Activated T-cell treated with anti-CD3 and anti-CD28 coated beads, Interleukin-2, amount 50 U/mL, for 24 hours (primary cell): Measurements from ENCODE around the gene GLI3.

Experiments used
- DNase-seq: peaks from one replicate; pipeline ENCODE4 v3.0.0-alpha.2; 2020
- H3K27ac Mint-ChIP-seq: 2 replicates; pipeline ENCODE4 v1.8.0; 2020; ENCODE audit warnings: mild to moderate bottlenecking, mixed read lengths
- H3K27me3 Mint-ChIP-seq: 2 replicates; pipeline ENCODE4 v1.8.0; 2020; ENCODE audit warnings: mixed read lengths
- H3K36me3 Mint-ChIP-seq: 2 replicates; pipeline ENCODE4 v1.8.0; 2020; ENCODE audit warnings: low read depth, mixed read lengths
- H3K4me1 Mint-ChIP-seq: 2 replicates; pipeline ENCODE4 v1.8.0; 2020; ENCODE audit warnings: low read depth, mixed read lengths
- H3K4me3 Mint-ChIP-seq: 2 replicates; pipeline ENCODE4 v1.8.0; 2020; ENCODE audit warnings: mild to moderate bottlenecking, moderate library complexity, mixed read lengths
- H3K9me3 Mint-ChIP-seq: 2 replicates; pipeline ENCODE4 v1.8.0; 2020; ENCODE audit warnings: mixed read lengths

Gene GLI3

GRCh38 chr7:41996381-41997035 is 240.5 kb downstream of the GLI3 start:
- Mint-ChIP-seq H3K27me3 (peaks cover 24% of the 10 kb centered on the region), H3K27ac (no peak overlapping the region)

GRCh38 chr7:41995632-41996271 is 241.3 kb downstream of the GLI3 start:
- no peak overlapping the region for H3K27ac Mint-ChIP-seq
- peaks cover 24% of the 10 kb centered on the region for H3K27me3 Mint-ChIP-seq

More at GRCh38 chr7:41996381-41997035, 240.5 kb downstream of the GLI3 start:
- Mint-ChIP-seq H3K4me1 (no peaks in the 10 kb centered on the region), H3K9me3 (no peaks in the 10 kb centered on the region), H3K36me3 (no peaks in the 10 kb centered on the region), H3K4me3 (no peak overlapping the region)
- no peak for DNase-seq

GRCh38 chr7:41994746-41995110 is 242.3 kb downstream of the GLI3 start:
- peaks cover 21% of the 10 kb centered on the region for H3K27me3 Mint-ChIP-seq
- no peak for DNase-seq
- H3K4me3 Mint-ChIP-seq, result no peak overlapping the region
- H3K36me3 Mint-ChIP-seq, result no peaks in the 10 kb centered on the region
- no peaks in the 10 kb centered on the region for H3K9me3 Mint-ChIP-seq
- H3K4me1 Mint-ChIP-seq, result no peaks in the 10 kb centered on the region
- no peak overlapping the region for H3K27ac Mint-ChIP-seq

More at GRCh38 chr7:41995632-41996271, 241.3 kb downstream of the GLI3 start:
- Mint-ChIP-seq H3K36me3 (no peaks in the 10 kb centered on the region), H3K9me3 (no peaks in the 10 kb centered on the region), H3K4me1 (no peaks in the 10 kb centered on the region), H3K4me3 (no peak overlapping the region)
- DNase-seq, result no peak

- Mint-ChIP-seq H3K27me3 (peaks cover 15% of the 10 kb centered on the region), H3K4me3 (no peak overlapping the region), H3K9me3 (no peaks in the 10 kb centered on the region), H3K36me3 (no peaks in the 10 kb centered on the region), H3K27ac (no peak overlapping the region), H3K4me1 (no peaks in the 10 kb centered on the region)
- DNase-seq, result no peak
These were observed 242.8 kb downstream of the GLI3 start for GRCh38 chr7:41994036-41994745.

- Mint-ChIP-seq H3K27ac (no peak overlapping the region), H3K27me3 (peaks cover 6% of the 10 kb centered on the region), H3K4me3 (no peak overlapping the region), H3K36me3 (no peaks in the 10 kb centered on the region), H3K4me1 (no peaks in the 10 kb centered on the region), H3K9me3 (no peaks in the 10 kb centered on the region)
- no peak for DNase-seq
These were observed 243.8 kb downstream of the GLI3 start for GRCh38 chr7:41992881-41993867.

- Mint-ChIP-seq H3K4me3 (no peak overlapping the region), H3K27ac (no peak overlapping the region), H3K27me3 (peaks cover 11% of the 10 kb centered on the region), H3K36me3 (no peaks in the 10 kb centered on the region), H3K4me1 (no peaks in the 10 kb centered on the region), H3K9me3 (no peaks in the 10 kb centered on the region)
- no peak for DNase-seq
These were observed 252.1 kb downstream of the GLI3 start for GRCh38 chr7:41984888-41985287.

GRCh38 chr7:41981046-41982040 is 255.7 kb downstream of the GLI3 start:
- DNase-seq, result no peak
- Mint-ChIP-seq H3K27ac (no peak overlapping the region), H3K9me3 (no peaks in the 10 kb centered on the region), H3K4me3 (no peak overlapping the region), H3K36me3 (no peaks in the 10 kb centered on the region), H3K4me1 (no peaks in the 10 kb centered on the region), H3K27me3 (peaks cover 16% of the 10 kb centered on the region)

GRCh38 chr7:41979834-41980307 is 257.1 kb downstream of the GLI3 start:
- Mint-ChIP-seq H3K27ac (no peak overlapping the region), H3K4me1 (no peaks in the 10 kb centered on the region), H3K27me3 (peaks cover 13% of the 10 kb centered on the region), H3K36me3 (no peaks in the 10 kb centered on the region), H3K4me3 (no peak overlapping the region), H3K9me3 (no peaks in the 10 kb centered on the region)
- no peak for DNase-seq

GRCh38 chr7:41978858-41979257 is 258.2 kb downstream of the GLI3 start:
- Mint-ChIP-seq H3K9me3 (no peaks in the 10 kb centered on the region), H3K4me3 (no peak overlapping the region), H3K27me3 (peaks cover 13% of the 10 kb centered on the region), H3K4me1 (no peaks in the 10 kb centered on the region), H3K27ac (no peak overlapping the region), H3K36me3 (no peaks in the 10 kb centered on the region)
- DNase-seq, result no peak

- H3K27me3 Mint-ChIP-seq, result peaks cover 13% of the 10 kb centered on the region
- no peaks in the 10 kb centered on the region for H3K36me3 Mint-ChIP-seq
- H3K4me3 Mint-ChIP-seq, result no peak overlapping the region
- no peak overlapping the region for H3K27ac Mint-ChIP-seq
- no peak for DNase-seq
- H3K9me3 Mint-ChIP-seq, result no peaks in the 10 kb centered on the region
- H3K4me1 Mint-ChIP-seq, result no peaks in the 10 kb centered on the region
These were observed 259.3 kb downstream of the GLI3 start for GRCh38 chr7:41977661-41978060.

GRCh38 chr7:41977151-41977651 is 259.8 kb downstream of the GLI3 start:
- Mint-ChIP-seq H3K36me3 (no peaks in the 10 kb centered on the region), H3K27me3 (peaks cover 13% of the 10 kb centered on the region), H3K9me3 (no peaks in the 10 kb centered on the region), H3K27ac (no peak overlapping the region), H3K4me1 (no peaks in the 10 kb centered on the region), H3K4me3 (no peak overlapping the region)
- DNase-seq, result no peak

GRCh38 chr7:41976411-41976810 is 260.6 kb downstream of the GLI3 start:
- peaks cover 10% of the 10 kb centered on the region for H3K27me3 Mint-ChIP-seq
- DNase-seq, result no peak
- H3K9me3 Mint-ChIP-seq, result no peaks in the 10 kb centered on the region
- no peaks in the 10 kb centered on the region for H3K4me1 Mint-ChIP-seq
- no peak overlapping the region for H3K27ac Mint-ChIP-seq
- H3K36me3 Mint-ChIP-seq, result no peaks in the 10 kb centered on the region
- no peak overlapping the region for H3K4me3 Mint-ChIP-seq

- Mint-ChIP-seq H3K9me3 (no peaks in the 10 kb centered on the region), H3K36me3 (no peaks in the 10 kb centered on the region), H3K27me3 (peaks cover 6% of the 10 kb centered on the region), H3K27ac (no peak overlapping the region), H3K4me3 (no peak overlapping the region), H3K4me1 (no peaks in the 10 kb centered on the region)
- no peak for DNase-seq
These were observed 261.2 kb downstream of the GLI3 start for GRCh38 chr7:41975849-41976248.
